Measurements from ENCODE around the gene ADAMTS4.

ADAMTS4 gene

DNA sequence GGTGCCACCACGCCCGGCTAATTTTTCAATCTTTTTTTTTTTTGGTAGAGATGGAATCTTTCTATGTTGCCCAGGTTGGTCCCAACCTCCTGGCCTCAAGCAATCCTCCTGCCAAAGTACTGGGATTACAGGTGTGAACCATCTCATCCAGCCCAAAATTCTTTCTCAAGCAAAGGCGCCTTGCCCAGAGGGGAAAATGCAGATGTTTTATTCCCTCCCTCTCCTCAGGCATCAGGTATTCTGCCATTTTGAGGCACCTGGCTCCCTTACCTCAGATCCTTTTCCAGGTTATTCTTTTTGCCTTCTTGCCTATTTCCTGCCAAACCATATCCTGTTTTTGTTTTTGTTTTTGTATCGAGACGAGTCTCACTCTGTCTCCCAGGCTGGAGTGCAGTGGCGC is 10.5 kb downstream of the ADAMTS4 start:
- no peak for DNase-seq (ENCODE audit: low read depth)
- TF ChIP-seq, protein P1, sequence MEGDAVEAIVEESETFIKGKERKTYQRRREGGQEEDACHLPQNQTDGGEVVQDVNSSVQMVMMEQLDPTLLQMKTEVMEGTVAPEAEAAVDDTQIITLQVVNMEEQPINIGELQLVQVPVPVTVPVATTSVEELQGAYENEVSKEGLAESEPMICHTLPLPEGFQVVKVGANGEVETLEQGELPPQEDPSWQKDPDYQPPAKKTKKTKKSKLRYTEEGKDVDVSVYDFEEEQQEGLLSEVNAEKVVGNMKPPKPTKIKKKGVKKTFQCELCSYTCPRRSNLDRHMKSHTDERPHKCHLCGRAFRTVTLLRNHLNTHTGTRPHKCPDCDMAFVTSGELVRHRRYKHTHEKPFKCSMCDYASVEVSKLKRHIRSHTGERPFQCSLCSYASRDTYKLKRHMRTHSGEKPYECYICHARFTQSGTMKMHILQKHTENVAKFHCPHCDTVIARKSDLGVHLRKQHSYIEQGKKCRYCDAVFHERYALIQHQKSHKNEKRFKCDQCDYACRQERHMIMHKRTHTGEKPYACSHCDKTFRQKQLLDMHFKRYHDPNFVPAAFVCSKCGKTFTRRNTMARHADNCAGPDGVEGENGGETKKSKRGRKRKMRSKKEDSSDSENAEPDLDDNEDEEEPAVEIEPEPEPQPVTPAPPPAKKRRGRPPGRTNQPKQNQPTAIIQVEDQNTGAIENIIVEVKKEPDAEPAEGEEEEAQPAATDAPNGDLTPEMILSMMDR (IDR thresholded peaks at IDR 0.05; ENCODE audit: insufficient read depth, low read depth, low read length, missing control alignments) = no peak
- no peak overlapping the region for H3K4me3 ChIP-seq (ENCODE audit: low read length)

DNA sequence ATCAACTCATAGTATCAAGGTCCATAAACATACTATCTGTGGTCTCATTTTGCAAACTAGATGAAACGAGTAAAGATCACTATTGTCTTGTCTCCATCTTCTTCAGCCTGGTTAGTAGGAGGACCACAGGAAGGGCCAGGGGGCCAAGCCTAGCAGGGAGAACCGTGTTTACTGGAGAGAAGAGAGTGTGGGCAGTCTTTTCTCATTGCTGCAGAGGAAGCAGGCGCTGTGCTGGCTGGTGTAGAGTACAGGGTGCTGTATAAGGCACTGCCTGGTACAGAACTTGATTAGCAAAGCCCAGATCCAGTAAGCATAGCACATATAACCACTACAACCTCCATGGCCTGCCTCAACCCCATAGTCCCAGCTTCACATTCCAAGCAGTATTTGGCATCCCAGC is 11.5 kb downstream of the ADAMTS4 start:
- no peak overlapping the region for H3K4me3 ChIP-seq (ENCODE audit: low read length)
- DNase-seq (ENCODE audit: low read depth) = no peak
- TF ChIP-seq, protein P1 (IDR thresholded peaks at IDR 0.05; ENCODE audit: insufficient read depth, low read depth, low read length, missing control alignments) = no peak

DNA sequence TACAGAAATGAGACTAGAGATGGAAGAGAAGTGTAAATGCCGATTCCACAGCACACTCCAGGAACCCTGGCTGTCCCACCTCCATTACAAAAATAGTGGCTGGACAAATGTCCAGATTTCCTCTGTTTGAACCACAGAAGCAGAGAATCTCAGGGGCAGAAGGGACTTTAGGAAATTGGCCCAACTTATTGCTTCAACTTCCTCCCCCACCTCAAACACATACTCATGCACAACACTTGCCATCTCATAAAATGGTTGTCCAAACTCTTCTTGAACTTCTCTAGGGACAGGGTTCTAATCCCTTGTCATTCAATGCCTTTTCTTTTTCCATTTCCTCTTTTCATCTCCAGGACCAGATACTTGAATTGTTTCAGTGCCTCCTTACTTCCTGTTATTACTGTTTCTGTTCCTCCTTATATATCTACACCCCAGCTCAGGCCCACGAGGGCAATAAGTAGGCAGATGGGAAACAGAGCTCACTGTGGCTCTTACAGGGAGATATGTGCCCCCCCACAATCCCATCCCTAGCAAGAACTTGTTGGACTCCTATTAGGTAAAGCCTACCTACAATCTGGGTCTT is 13.0 kb downstream of the ADAMTS4 start:
- no peak overlapping the region for H3K4me3 ChIP-seq (ENCODE audit: low read length)
- no peak for DNase-seq (ENCODE audit: low read depth)
- TF ChIP-seq, protein P1 (IDR thresholded peaks at IDR 0.05; ENCODE audit: insufficient read depth, low read depth, low read length, missing control alignments) = no peak

DNA sequence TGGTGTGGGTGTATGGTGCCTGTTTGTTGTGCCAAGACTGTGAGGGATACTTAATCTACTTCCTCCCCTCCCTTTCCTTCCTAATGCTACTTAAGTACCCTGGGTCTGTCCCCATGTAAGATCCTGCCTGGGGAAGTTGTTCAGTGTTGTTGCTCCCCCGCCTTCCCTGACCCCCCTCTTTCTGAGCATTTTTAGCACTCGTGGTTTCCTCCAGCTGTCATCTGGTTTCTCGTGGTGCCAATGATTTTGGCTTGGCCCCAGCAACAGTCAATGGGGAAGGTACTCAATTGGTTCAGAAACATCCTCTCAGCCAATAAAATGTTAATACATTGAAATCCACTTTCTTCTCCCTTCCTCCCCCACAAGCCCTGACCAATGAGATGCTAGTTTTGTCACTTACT is 13.6 kb downstream of the ADAMTS4 start:
- H3K4me3 ChIP-seq (ENCODE audit: low read length) = no peak overlapping the region
- no peak for DNase-seq (ENCODE audit: low read depth)
- TF ChIP-seq, protein P1 (IDR thresholded peaks at IDR 0.05; ENCODE audit: insufficient read depth, low read depth, low read length, missing control alignments) = no peak

DNA sequence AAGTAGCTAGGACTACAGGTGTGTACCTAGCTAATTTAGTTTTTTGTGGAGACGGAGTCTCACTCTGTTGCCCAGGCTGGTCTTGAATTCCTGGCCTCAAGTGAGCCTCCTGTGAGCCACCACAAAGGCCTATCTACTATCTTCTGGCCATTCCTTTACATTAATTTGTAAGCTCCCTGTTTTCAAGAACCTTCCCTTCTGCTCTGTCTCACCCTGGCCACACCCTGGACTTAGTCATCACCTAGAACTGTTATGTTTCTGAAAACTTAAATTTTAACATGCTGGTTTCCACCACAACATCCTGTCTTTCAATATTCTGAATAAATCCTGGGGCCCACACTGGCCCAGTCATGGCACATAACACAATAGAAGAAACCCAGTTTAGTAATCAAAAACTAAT is 16.6 kb downstream of the ADAMTS4 start:
- peak; percentile 70 for DNase-seq (ENCODE audit: low read depth)
- no peak overlapping the region for H3K4me3 ChIP-seq (ENCODE audit: low read length)
- TF ChIP-seq, protein P1 (IDR thresholded peaks at IDR 0.05; ENCODE audit: insufficient read depth, low read depth, low read length, missing control alignments) = no peak

DNA sequence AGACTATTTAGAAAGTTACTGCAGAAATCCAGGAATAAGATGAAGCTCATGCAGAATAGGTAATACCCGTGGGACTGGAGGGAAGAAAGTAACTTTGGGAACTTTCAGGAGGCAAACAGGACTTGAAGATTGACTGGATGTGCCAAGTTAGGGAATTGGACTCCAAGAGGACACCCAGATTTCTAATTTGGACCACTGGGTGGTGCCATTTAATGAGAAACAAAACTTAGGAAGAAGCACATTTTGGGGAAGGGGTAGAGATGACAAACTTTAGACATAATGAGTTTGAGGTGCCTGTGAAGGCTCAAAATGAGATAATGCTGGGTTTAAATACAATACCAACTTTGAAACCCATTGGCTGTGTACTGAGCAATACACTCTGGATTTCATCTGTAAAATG is 18.2 kb downstream of the ADAMTS4 start:
- H3K4me3 ChIP-seq (ENCODE audit: low read length) = no peak overlapping the region
- no peak for DNase-seq (ENCODE audit: low read depth)

DNA sequence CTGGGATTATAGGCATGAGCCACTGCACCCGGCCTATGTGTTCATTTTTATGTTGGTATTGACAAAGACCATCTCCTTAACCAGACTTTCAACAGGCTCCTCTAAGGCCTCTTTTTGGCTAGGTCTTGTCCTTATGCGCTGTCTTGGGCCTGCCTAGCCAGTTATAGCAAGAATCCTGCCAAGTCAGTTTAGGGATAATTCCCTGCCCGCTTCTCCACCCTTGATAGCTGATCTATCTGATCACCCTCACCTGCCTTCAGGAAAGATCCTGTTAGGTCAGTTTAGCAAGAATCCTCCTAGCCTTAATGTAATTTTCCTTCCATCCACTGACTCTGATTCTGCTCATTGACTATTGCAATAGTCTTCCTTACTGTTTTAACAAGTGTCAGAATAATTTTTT is 19.2 kb downstream of the ADAMTS4 start:
- TF ChIP-seq, protein P1 (IDR thresholded peaks at IDR 0.05; ENCODE audit: insufficient read depth, low read depth, low read length, missing control alignments) = no peak
- H3K4me3 ChIP-seq (ENCODE audit: low read length) = no peak overlapping the region
- peak; percentile 71 for DNase-seq (ENCODE audit: low read depth)

More for the DNA sequence above, 18.2 kb downstream of the ADAMTS4 start:
- TF ChIP-seq, protein P1 (IDR thresholded peaks at IDR 0.05; ENCODE audit: insufficient read depth, low read depth, low read length, missing control alignments) = peak; percentile 17
